Muscle of leg (tissue), 11 donors: ENCODE results near the gene WWOX. TPM values are rescaled to one million over a fixed set of nuclear protein-coding genes. Genes with fewer than 3 reads are reported as not detected.
A peak's percentile ranks its signal among the peaks of the same experiment; 100 is the strongest.

Experiments
- DNase-seq: peaks from one replicate; pipeline ENCODE4 v3.0.0; 2013
- H3K27ac ChIP-seq: one replicate; pipeline ENCODE4 v1.5.1; 2013; ENCODE audit warnings: mild to moderate bottlenecking, low read length, control low read depth
- H3K27me3 ChIP-seq: one replicate; pipeline ENCODE4 v1.6.1; 2013; ENCODE audit warnings: low read length; ENCODE audit not compliant: control insufficient read depth, insufficient read depth
- H3K36me3 ChIP-seq: one replicate; pipeline ENCODE4 v1.6.1; 2013; ENCODE audit warnings: low read length; ENCODE audit not compliant: control insufficient read depth, insufficient read depth
- H3K4me1 ChIP-seq: one replicate; pipeline ENCODE4 v1.6.1; 2013; ENCODE audit warnings: low read length; ENCODE audit not compliant: control insufficient read depth, insufficient read depth
- H3K4me3 ChIP-seq: one replicate; pipeline ENCODE4 v1.5.1; 2013; ENCODE audit warnings: low read length, control low read depth
- H3K9me3 ChIP-seq: replicated peaks from 2 replicates; pipeline ENCODE4 v1.6.1; 2013; ENCODE audit warnings: low read depth, low read length; ENCODE audit not compliant: control insufficient read depth
- WGBS: methylation state at CpG from one replicate; pipeline ENCODE4 v1.1.5; 2013; ENCODE audit warnings: missing lambda C conversion rate; ENCODE audit not compliant: insufficient coverage; 5-methylcytosine and 5-hydroxymethylcytosine counted together
- polyA plus RNA-seq, 8 donors: library from polyadenylated mRNA; unstranded; fragments of 120-200 nt; gene quantifications; one replicate each; pipeline versions ENCODE4 v1.2.1 to v1.2.3, GENCODE V29; 2013; ENCODE audit warnings: inconsistent platforms in 1 of 8, low replicate concordance in 1 of 8; ENCODE audit not compliant: insufficient read length in 8 of 8, insufficient read depth in 1 of 8
- total RNA-seq: library from RNA; stranded (reverse); fragments of 120-200 nt; gene quantifications from one replicate; pipeline ENCODE4 v1.2.4, GENCODE V29; 2013

WWOX gene
- total and polyA plus RNA-seq, 9 donors = 8.1 to 15.8 (median 12.2) TPM

- peaks cover 6% of the 10 kb centered on the region for H3K4me1 ChIP-seq
- no peaks in the 10 kb centered on the region for H3K36me3 ChIP-seq
- no peaks in the 10 kb centered on the region for H3K9me3 ChIP-seq
- H3K4me3 ChIP-seq = no peak overlapping the region
- no peak overlapping the region for H3K27ac ChIP-seq
- DNase-seq = no peak
- 83% methylated on average over 2 of the region's 3 CpGs for WGBS
- H3K27me3 ChIP-seq = no peaks in the 10 kb centered on the region
Observed at GRCh38 chr16:78800523-78800922, 701.1 kb downstream of the WWOX start.

GRCh38 chr16:78804058-78804735, 704.7 kb downstream of the WWOX start:
- Histone ChIP-seq H3K4me3 (no peak overlapping the region), H3K9me3 (no peaks in the 10 kb centered on the region), H3K27ac (no peak overlapping the region), H3K4me1 (peaks cover 3% of the 10 kb centered on the region), H3K27me3 (no peaks in the 10 kb centered on the region), H3K36me3 (no peaks in the 10 kb centered on the region)
- DNase-seq = no peak
- 93% methylated on average over 3 of the region's 13 CpGs for WGBS

- Histone ChIP-seq H3K27me3 (no peaks in the 10 kb centered on the region), H3K9me3 (no peaks in the 10 kb centered on the region), H3K4me3 (no peak overlapping the region), H3K4me1 (peaks cover under 1% of the 10 kb centered on the region), H3K36me3 (no peaks in the 10 kb centered on the region), H3K27ac (no peak overlapping the region)
- WGBS = no CpG with 5 or more reads among the region's 5 CpGs
- no peak for DNase-seq
Observed at GRCh38 chr16:78805556-78805955, 706.1 kb downstream of the WWOX start.

- Histone ChIP-seq H3K36me3 (no peaks in the 10 kb centered on the region), H3K4me3 (no peak overlapping the region), H3K27me3 (no peaks in the 10 kb centered on the region), H3K4me1 (peaks cover 11% of the 10 kb centered on the region), H3K27ac (no peak overlapping the region), H3K9me3 (no peaks in the 10 kb centered on the region)
- no CpG with 5 or more reads among the region's 2 CpGs for WGBS
- DNase-seq = no peak
Observed at GRCh38 chr16:78811247-78811646, 711.8 kb downstream of the WWOX start.

- no peaks in the 10 kb centered on the region for H3K36me3 ChIP-seq
- H3K9me3 ChIP-seq = no peaks in the 10 kb centered on the region
- H3K4me3 ChIP-seq = no peak overlapping the region
- 97% methylated on average over 5 of the region's 6 CpGs for WGBS
- no peaks in the 10 kb centered on the region for H3K27me3 ChIP-seq
- no peak overlapping the region for H3K27ac ChIP-seq
- H3K4me1 ChIP-seq = peaks cover 19% of the 10 kb centered on the region
- no peak for DNase-seq
Observed at GRCh38 chr16:78812582-78812981, 713.1 kb downstream of the WWOX start.

- Histone ChIP-seq H3K4me3 (no peak overlapping the region), H3K4me1 (peaks cover 25% of the 10 kb centered on the region), H3K27ac (no peak overlapping the region), H3K36me3 (no peaks in the 10 kb centered on the region), H3K27me3 (no peaks in the 10 kb centered on the region), H3K9me3 (no peaks in the 10 kb centered on the region)
- DNase-seq = peak; percentile 41
- WGBS = 86% methylated on average over 7 of the region's 10 CpGs
Observed at GRCh38 chr16:78813661-78814311, 714.3 kb downstream of the WWOX start.

GRCh38 chr16:78815713-78816112, 716.3 kb downstream of the WWOX start:
- peak; percentile 70 for DNase-seq
- H3K4me3 ChIP-seq = no peak overlapping the region
- no peaks in the 10 kb centered on the region for H3K9me3 ChIP-seq
- no peaks in the 10 kb centered on the region for H3K36me3 ChIP-seq
- peak overlapping the region; percentile 59 for H3K27ac ChIP-seq
- H3K27me3 ChIP-seq = no peaks in the 10 kb centered on the region
- H3K4me1 ChIP-seq = peaks cover 25% of the 10 kb centered on the region
- WGBS = 8% methylated on average over 2 of the region's 2 CpGs

GRCh38 chr16:78816499-78817195, 717.2 kb downstream of the WWOX start:
- Histone ChIP-seq H3K4me1 (peaks cover 25% of the 10 kb centered on the region), H3K27me3 (no peaks in the 10 kb centered on the region), H3K4me3 (no peak overlapping the region), H3K9me3 (no peaks in the 10 kb centered on the region), H3K27ac (peak overlapping the region; percentile 59), H3K36me3 (no peaks in the 10 kb centered on the region)
- no CpG with 5 or more reads among the region's 2 CpGs for WGBS
- peak; percentile 96 for DNase-seq

- H3K27ac ChIP-seq = peak overlapping the region; percentile 57
- 0% methylated on average over 1 of the region's 6 CpGs for WGBS
Observed at GRCh38 chr16:78817200-78817739, 717.8 kb downstream of the WWOX start.

GRCh38 chr16:78821335-78821734, 721.9 kb downstream of the WWOX start:
- WGBS = 40% methylated on average over 1 of the region's 3 CpGs
- Histone ChIP-seq H3K27ac (no peak overlapping the region), H3K27me3 (no peaks in the 10 kb centered on the region), H3K4me3 (no peak overlapping the region), H3K36me3 (no peaks in the 10 kb centered on the region), H3K4me1 (peaks cover 17% of the 10 kb centered on the region), H3K9me3 (no peaks in the 10 kb centered on the region)
- DNase-seq = no peak

More at GRCh38 chr16:78817200-78817739, 717.8 kb downstream of the WWOX start:
- no peaks in the 10 kb centered on the region for H3K9me3 ChIP-seq
- peaks cover 25% of the 10 kb centered on the region for H3K4me1 ChIP-seq
- DNase-seq = no peak
- H3K27me3 ChIP-seq = no peaks in the 10 kb centered on the region
- no peak overlapping the region for H3K4me3 ChIP-seq
- no peaks in the 10 kb centered on the region for H3K36me3 ChIP-seq
